Amniotic stem cell (primary cell): ENCODE measurements around the gene PPIP5K2.
"Not testable (repeated sequence)": the region's sequence is repeated elsewhere in the genome, so short reads cannot be mapped to it uniquely, and the experiment has no call there.

Experiments
- DNase-seq: peaks from one replicate; lab custom pipeline; 2025; lab: John Stamatoyannopoulos, UW

Gene PPIP5K2

GRCh38 chr5:103119765-103120606, at the start of gene PPIP5K2, which contains the start of gene GIN1:
PPIP5K2 (plus strand) TSS chr5:103120301; CDS start chr5:103129590, 9,289 bp downstream.
GIN1 (minus strand) TSS chr5:103120138; CDS start chr5:103108707, 11,431 bp downstream.
- peak; percentile 95 for DNase-seq

- not testable (repeated sequence) for DNase-seq
Observed at GRCh38 chr5:103073500-103073899, 46.6 kb upstream of the PPIP5K2 start.

GRCh38 chr5:103075442-103075841, 44.7 kb upstream of the PPIP5K2 start:
- DNase-seq = no peak

- DNase-seq = no peak
Observed at GRCh38 chr5:103079796-103080195, 40.3 kb upstream of the PPIP5K2 start.

- no peak for DNase-seq
Observed at GRCh38 chr5:103086547-103086946, 33.6 kb upstream of the PPIP5K2 start.

GRCh38 chr5:103089272-103089671, 30.8 kb upstream of the PPIP5K2 start:
- no peak for DNase-seq

- no peak for DNase-seq
Observed at GRCh38 chr5:103090791-103091190, 29.3 kb upstream of the PPIP5K2 start.

- no peak for DNase-seq
Observed at GRCh38 chr5:103092676-103093075, 27.4 kb upstream of the PPIP5K2 start.

- no peak for DNase-seq
Observed at GRCh38 chr5:103093727-103094126, 26.4 kb upstream of the PPIP5K2 start.

- DNase-seq = no peak
Observed at GRCh38 chr5:103094737-103095136, 25.4 kb upstream of the PPIP5K2 start.

GRCh38 chr5:103098993-103099392, 21.1 kb upstream of the PPIP5K2 start:
- no peak for DNase-seq

GRCh38 chr5:103101079-103101750, 18.9 kb upstream of the PPIP5K2 start:
- no peak for DNase-seq

- no peak for DNase-seq
Observed at GRCh38 chr5:103102234-103102633, 17.9 kb upstream of the PPIP5K2 start.

- no peak for DNase-seq
Observed at GRCh38 chr5:103108086-103108485, 12.0 kb upstream of the PPIP5K2 start.

- DNase-seq = no peak
Observed at GRCh38 chr5:103109277-103109676, 10.8 kb upstream of the PPIP5K2 start.

GRCh38 chr5:103110403-103110802, 9.7 kb upstream of the PPIP5K2 start:
- no peak for DNase-seq

GRCh38 chr5:103111468-103111867, 8.6 kb upstream of the PPIP5K2 start:
- DNase-seq = no peak

GRCh38 chr5:103112910-103113309, 7.2 kb upstream of the PPIP5K2 start:
- no peak for DNase-seq

- no peak for DNase-seq
Observed at GRCh38 chr5:103114440-103114839, 5.7 kb upstream of the PPIP5K2 start.

GRCh38 chr5:103117471-103117991, 2.6 kb upstream of the PPIP5K2 start:
- no peak for DNase-seq

GRCh38 chr5:103119070-103119764, 884 bp upstream of the PPIP5K2 start:
- DNase-seq = no peak

GRCh38 chr5:103120607-103121200, 603 bp downstream of the PPIP5K2 start:
- DNase-seq = no peak
